ENCODE measurements around the gene CRYBA4. TPM values are rescaled to one million over a fixed set of nuclear protein-coding genes. Genes with fewer than 3 reads are reported as not detected.
"Not testable (repeated sequence)": the region's sequence is repeated elsewhere in the genome, so short reads cannot be mapped to it uniquely, and the experiment has no call there.

CRYBA4 gene
- total RNA-seq, 2 donors from 2014 or later, result 3.3 TPM; not detected in 1

GRCh38 chr22:26610996-26611395 is 10.8 kb upstream of the CRYBA4 start:
- Histone ChIP-seq H3K9me3 (no peaks in the 10 kb centered on the region), H3K4me3 (no peak overlapping the region), H3K27ac (no peak overlapping the region), H3K4me1 (replicated peaks) (no peaks in the 10 kb centered on the region), H3K27me3 (replicated peaks; ENCODE audit: insufficient read depth) (no peaks in the 10 kb centered on the region), H3K36me3 (no peaks in the 10 kb centered on the region)
- intact Hi-C loops (cut with DNase I), result no loop called here
- no peak for DNase-seq (ENCODE audit: low spot score)
- WGBS, result 76% methylated on average over 2 of the region's 2 CpGs
- no peak for TF ChIP-seq POLR2AphosphoS5 (IDR thresholded peaks at IDR 0.05)
- TF ChIP-seq, protein P1, sequence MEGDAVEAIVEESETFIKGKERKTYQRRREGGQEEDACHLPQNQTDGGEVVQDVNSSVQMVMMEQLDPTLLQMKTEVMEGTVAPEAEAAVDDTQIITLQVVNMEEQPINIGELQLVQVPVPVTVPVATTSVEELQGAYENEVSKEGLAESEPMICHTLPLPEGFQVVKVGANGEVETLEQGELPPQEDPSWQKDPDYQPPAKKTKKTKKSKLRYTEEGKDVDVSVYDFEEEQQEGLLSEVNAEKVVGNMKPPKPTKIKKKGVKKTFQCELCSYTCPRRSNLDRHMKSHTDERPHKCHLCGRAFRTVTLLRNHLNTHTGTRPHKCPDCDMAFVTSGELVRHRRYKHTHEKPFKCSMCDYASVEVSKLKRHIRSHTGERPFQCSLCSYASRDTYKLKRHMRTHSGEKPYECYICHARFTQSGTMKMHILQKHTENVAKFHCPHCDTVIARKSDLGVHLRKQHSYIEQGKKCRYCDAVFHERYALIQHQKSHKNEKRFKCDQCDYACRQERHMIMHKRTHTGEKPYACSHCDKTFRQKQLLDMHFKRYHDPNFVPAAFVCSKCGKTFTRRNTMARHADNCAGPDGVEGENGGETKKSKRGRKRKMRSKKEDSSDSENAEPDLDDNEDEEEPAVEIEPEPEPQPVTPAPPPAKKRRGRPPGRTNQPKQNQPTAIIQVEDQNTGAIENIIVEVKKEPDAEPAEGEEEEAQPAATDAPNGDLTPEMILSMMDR (IDR thresholded peaks at IDR 0.05), result no peak

DNA sequence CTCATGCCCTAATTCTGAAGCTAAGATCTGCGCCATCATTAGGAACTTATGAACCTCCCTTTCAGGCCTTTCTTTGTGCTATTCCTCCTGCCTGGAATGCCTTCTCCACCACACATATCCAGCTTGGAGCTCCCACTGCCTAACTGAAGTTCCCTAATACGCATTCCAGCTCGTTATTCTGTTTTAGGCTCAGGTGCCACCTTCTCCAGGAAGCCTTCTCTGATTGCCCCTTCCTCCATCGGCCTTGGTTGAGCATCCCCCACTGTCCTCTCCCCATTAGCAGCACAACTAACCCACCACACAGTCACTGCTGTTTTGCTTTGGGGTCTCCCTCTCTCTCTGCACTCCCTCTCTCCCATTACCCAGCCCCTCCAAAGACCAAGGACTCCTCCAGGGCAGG is 9.1 kb upstream of the CRYBA4 start:
- Histone ChIP-seq H3K4me1 (replicated peaks) (no peaks in the 10 kb centered on the region), H3K4me3 (no peak overlapping the region), H3K36me3 (no peaks in the 10 kb centered on the region), H3K9me3 (no peaks in the 10 kb centered on the region), H3K27me3 (replicated peaks; ENCODE audit: insufficient read depth) (no peaks in the 10 kb centered on the region), H3K27ac (no peak overlapping the region)
- TF ChIP-seq POLR2AphosphoS5 (IDR thresholded peaks at IDR 0.05), result no peak
- TF ChIP-seq, protein P1 (IDR thresholded peaks at IDR 0.05), result no peak
- TF ChIP-seq POLR2A (IDR thresholded peaks at IDR 0.05), result no peak
- DNase-seq (ENCODE audit: low spot score), result no peak
- intact Hi-C loops (cut with DNase I), result no loop called here
- WGBS, result 88% methylated on average over 4 of the region's 4 CpGs

DNA sequence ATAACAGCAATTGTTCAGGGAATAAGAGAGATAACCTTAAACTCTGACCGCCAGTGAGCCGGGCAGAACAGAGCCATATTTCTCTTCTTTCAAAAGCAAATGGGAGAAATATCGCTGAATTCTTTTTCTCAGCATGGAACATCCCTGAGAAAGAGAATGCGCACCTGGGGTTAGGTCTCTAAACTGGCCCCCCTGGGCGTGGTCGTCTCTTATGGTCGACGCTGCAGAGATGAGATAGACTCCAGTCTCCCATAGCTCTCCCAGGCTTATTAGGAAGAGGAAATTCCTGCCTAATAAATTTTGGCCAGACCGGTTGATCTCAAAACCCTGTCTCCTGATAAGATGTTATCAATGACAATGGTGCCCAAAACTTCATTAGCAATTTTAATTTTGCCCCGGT is 8.0 kb upstream of the CRYBA4 start:
- H3K36me3 ChIP-seq; H3K27me3 ChIP-seq (replicated peaks; ENCODE audit: insufficient read depth); DNase-seq (ENCODE audit: low spot score); intact Hi-C loops (cut with DNase I); H3K27ac ChIP-seq; H3K4me1 ChIP-seq (replicated peaks); H3K4me3 ChIP-seq; H3K9me3 ChIP-seq: not testable (repeated sequence)
- 21% methylated on average over 10 of the region's 10 CpGs for WGBS

GRCh38 chr22:26614322-26614721 is 7.4 kb upstream of the CRYBA4 start:
- Histone ChIP-seq H3K36me3 (no peaks in the 10 kb centered on the region), H3K9me3 (no peaks in the 10 kb centered on the region), H3K27me3 (replicated peaks; ENCODE audit: insufficient read depth) (no peaks in the 10 kb centered on the region), H3K4me3 (no peak overlapping the region), H3K4me1 (replicated peaks) (no peaks in the 10 kb centered on the region), H3K27ac (no peak overlapping the region)
- DNase-seq (ENCODE audit: low spot score), result no peak
- TF ChIP-seq, protein P1 (IDR thresholded peaks at IDR 0.05), result no peak
- TF ChIP-seq POLR2AphosphoS5 (IDR thresholded peaks at IDR 0.05) (no peak), POLR2A (IDR thresholded peaks at IDR 0.05) (no peak)
- 48% methylated on average over 14 of the region's 14 CpGs for WGBS
- intact Hi-C loops (cut with DNase I), result no loop called here

DNA sequence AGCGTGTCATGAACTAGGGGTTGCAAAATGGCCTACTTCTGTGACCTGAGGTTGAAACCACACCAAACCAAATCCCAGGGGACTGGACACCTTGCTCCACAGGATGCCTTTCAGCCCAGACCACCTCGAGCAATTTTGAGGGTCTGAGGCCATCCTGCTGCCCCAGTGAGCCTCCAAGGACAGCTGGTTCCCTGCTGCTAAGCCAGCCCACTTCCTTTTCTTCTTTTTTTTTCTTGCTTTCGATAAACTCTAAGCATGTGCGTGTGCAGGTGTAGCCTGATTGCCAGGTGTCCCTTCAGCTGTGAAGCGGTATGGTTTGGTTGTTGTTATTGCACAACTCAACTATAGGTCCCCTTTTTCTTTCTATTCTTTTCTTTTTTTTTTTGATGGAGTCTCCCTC is 6.6 kb upstream of the CRYBA4 start:
- WGBS, result 56% methylated on average over 5 of the region's 5 CpGs
- H3K27ac ChIP-seq, result no peak overlapping the region
- H3K27me3 ChIP-seq (replicated peaks; ENCODE audit: insufficient read depth), result no peaks in the 10 kb centered on the region
- no peak for TF ChIP-seq POLR2AphosphoS5 (IDR thresholded peaks at IDR 0.05)
- no peak for TF ChIP-seq POLR2A (IDR thresholded peaks at IDR 0.05)
- TF ChIP-seq, protein P1 (IDR thresholded peaks at IDR 0.05), result no peak
- no peaks in the 10 kb centered on the region for H3K36me3 ChIP-seq
- DNase-seq (ENCODE audit: low spot score), result no peak
- no peaks in the 10 kb centered on the region for H3K4me1 ChIP-seq (replicated peaks)
- no peaks in the 10 kb centered on the region for H3K9me3 ChIP-seq
- no peak overlapping the region for H3K4me3 ChIP-seq
- intact Hi-C loops (cut with DNase I), result no loop called here
